Liver (tissue), 3 donors: ENCODE measurements around the gene DMD.

Experiments used
- ATF3 ChIP-seq: IDR thresholded peaks from 2 replicates; pipeline ENCODE4 v1.6.1; 2016; ENCODE audit warnings: antibody characterized with exemption
- CTCF ChIP-seq: fragments of 150-350 bp; IDR thresholded peaks from 2 replicates; pipeline ENCODE4 v1.5.1; 2017; ENCODE audit warnings: improper control_type of control experiment, low read depth, low read length; ENCODE audit not compliant: missing input control
- GABPA ChIP-seq, 2 donors: IDR thresholded peaks in 1 of 2; conservative IDR thresholded peaks in 1 of 2; 2 replicates each; pipeline ENCODE4 v1.6.1; 2016; ENCODE audit warnings: antibody characterized with exemption in 2 of 2, mild to moderate bottlenecking in 1 of 2, moderate library complexity in 1 of 2
- TF ChIP-seq, protein P1 (sequence below): IDR thresholded peaks from 2 replicates; pipeline ENCODE4 v1.6.1; 2016; ENCODE audit warnings: antibody characterized with exemption, mild to moderate bottlenecking
- donor health status: healthy.
- donor health status: healthy.

DNA sequence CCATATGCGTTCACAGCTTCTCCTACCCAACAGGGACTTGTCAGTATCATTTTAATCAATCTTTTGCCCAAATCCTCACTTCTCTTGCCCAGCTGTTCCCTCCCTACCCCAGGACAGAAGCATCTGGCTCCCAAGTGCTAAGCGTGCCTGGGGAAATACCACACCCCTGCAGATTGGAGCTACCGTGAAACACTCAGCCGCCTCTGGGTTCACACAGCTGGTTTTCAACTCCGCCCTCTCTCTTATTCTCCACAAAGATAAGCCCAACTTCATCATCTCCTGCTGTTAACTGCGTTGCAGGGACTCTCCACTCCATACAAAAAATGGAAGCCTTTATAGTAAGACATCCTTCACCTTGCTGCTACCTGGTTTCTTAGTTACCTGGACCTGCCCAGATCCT lies 1992.2 kb downstream of the DMD start:
- no peak for TF ChIP-seq CTCF
- TF ChIP-seq ATF3 = no peak
- no peak for TF ChIP-seq GABPA (IDR thresholded peaks at IDR 0.05 in 1 of 2, conservative IDR thresholded peaks at IDR 0.05 in 1 of 2)
- TF ChIP-seq, protein P1, sequence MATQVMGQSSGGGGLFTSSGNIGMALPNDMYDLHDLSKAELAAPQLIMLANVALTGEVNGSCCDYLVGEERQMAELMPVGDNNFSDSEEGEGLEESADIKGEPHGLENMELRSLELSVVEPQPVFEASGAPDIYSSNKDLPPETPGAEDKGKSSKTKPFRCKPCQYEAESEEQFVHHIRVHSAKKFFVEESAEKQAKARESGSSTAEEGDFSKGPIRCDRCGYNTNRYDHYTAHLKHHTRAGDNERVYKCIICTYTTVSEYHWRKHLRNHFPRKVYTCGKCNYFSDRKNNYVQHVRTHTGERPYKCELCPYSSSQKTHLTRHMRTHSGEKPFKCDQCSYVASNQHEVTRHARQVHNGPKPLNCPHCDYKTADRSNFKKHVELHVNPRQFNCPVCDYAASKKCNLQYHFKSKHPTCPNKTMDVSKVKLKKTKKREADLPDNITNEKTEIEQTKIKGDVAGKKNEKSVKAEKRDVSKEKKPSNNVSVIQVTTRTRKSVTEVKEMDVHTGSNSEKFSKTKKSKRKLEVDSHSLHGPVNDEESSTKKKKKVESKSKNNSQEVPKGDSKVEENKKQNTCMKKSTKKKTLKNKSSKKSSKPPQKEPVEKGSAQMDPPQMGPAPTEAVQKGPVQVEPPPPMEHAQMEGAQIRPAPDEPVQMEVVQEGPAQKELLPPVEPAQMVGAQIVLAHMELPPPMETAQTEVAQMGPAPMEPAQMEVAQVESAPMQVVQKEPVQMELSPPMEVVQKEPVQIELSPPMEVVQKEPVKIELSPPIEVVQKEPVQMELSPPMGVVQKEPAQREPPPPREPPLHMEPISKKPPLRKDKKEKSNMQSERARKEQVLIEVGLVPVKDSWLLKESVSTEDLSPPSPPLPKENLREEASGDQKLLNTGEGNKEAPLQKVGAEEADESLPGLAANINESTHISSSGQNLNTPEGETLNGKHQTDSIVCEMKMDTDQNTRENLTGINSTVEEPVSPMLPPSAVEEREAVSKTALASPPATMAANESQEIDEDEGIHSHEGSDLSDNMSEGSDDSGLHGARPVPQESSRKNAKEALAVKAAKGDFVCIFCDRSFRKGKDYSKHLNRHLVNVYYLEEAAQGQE = no peak
